Esophagus squamous epithelium (tissue), 5 donors: ENCODE measurements around the gene KAZN. TPM values are rescaled to one million over a fixed set of nuclear protein-coding genes. Genes with fewer than 3 reads are reported as not detected.

Source experiments
- DNase-seq: peaks from one replicate; lab custom pipeline; 2025; lab: John Stamatoyannopoulos, UW
- H3K27ac ChIP-seq, 4 donors: fragments of 200-600 bp; sonication (generic); one replicate each; pipeline ENCODE4 v1.5.1; 2016 to 2019; ENCODE audit warnings: mild to moderate bottlenecking in 1 of 4
- H3K27me3 ChIP-seq, 4 donors: fragments of 200-600 bp; sonication (generic); 1 replicate in 3 of 4; 2 replicates in 1 of 4; pipeline versions ENCODE4 v1.5.1 to v1.6.0; 2017 to 2021; ENCODE audit warnings: antibody characterized with exemption in 1 of 4
- H3K36me3 ChIP-seq, 3 donors: fragments of 200-600 bp; sonication (generic); one replicate each; pipeline ENCODE4 v1.5.1; 2016 to 2019
- H3K4me1 ChIP-seq, 3 donors: fragments of 200-600 bp; sonication (generic); one replicate each; pipeline ENCODE4 v1.5.1; 2017 to 2019
- H3K4me3 ChIP-seq, 4 donors: fragments of 200-600 bp; sonication (generic); 1 replicate in 3 of 4; 2 replicates in 1 of 4; pipeline ENCODE4 v1.5.1; 2016 to 2019; ENCODE audit warnings: mild to moderate bottlenecking in 2 of 4, moderate library complexity in 1 of 4
- H3K9me3 ChIP-seq, 3 donors: fragments of 200-600 bp; sonication (generic); one replicate each; pipeline ENCODE4 v1.5.1; 2016 to 2019
- POLR2A ChIP-seq, 4 donors: fragments of 450-650 bp; IDR thresholded peaks; one replicate each; pipeline ENCODE4 v1.6.1; 2017; ENCODE audit warnings: antibody characterized with exemption in 4 of 4, mild to moderate bottlenecking in 4 of 4, moderate library complexity in 3 of 4
- WGBS, 2 donors: methylation state at CpG; one replicate each; pipeline ENCODE4 v1.1.5; 2018; 5-methylcytosine and 5-hydroxymethylcytosine counted together
- intact Hi-C: fragments of 100-400 bp; cut with DNase I; formaldehyde crosslinking; loops from one replicate; pipeline ENCODE4 v1.15.0; 2022
- total RNA-seq, 4 donors: library from RNA; depleted of rRNA; stranded (reverse); fragments of >200 nt; gene quantifications; one replicate each; pipeline ENCODE4 v1.1.0, GENCODE V29; 2016
- TF ChIP-seq, protein P1 (sequence below), 6 experiments: fragments of 450-650 bp in 4 of 6; fragments of 200-600 bp in 2 of 6; sonication (generic) in 2 of 6; IDR thresholded peaks; one replicate each; pipeline ENCODE4 v1.5.1; 2016 to 2019; ENCODE audit warnings: antibody characterized with exemption in 6 of 6, mild to moderate bottlenecking in 4 of 6, moderate library complexity in 4 of 6
- donor health status: DM: yes; HTN: yes; CAD: no.

KAZN gene
- total RNA-seq, 4 donors from 2014 or later = 25.0 to 54.5 (median 30.8) TPM

DNA sequence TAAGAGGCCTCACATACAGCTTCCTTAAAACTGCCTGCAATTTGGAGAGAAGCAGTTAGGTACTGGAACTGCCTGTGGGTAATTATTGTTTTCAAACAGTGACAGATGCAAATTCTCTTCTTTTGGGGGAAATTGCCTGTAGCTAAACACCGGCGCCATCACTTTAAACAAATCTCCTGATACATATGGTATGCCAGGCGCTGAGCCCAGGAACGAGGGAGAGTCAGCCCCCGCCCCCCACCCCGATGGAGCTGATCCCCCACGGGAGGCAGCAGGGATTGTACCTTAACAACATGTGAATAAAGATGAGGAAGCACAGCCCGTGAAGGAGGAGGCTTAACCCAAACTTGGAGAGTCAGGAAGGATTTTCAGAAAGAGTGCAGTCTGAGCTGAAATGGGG is 562.1 kb downstream of the KAZN start:
- Histone ChIP-seq H3K27me3 (no peaks in the 10 kb centered on the region), H3K4me3 (no peak overlapping the region), H3K36me3 (no peaks in the 10 kb centered on the region), H3K27ac (no peak overlapping the region), H3K9me3 (no peaks in the 10 kb centered on the region), H3K4me1 (peaks cover 0 to 48% (median 24%) of the 10 kb centered on the region in 3 donors)
- WGBS, 2 donors = 38 to 39% methylated on average over 6 to 8 of the region's 8 CpGs
- intact Hi-C loops = no loop called here
- DNase-seq = no peak
- no peak for TF ChIP-seq POLR2A (IDR thresholded peaks at IDR 0.05)
- TF ChIP-seq, protein P1, sequence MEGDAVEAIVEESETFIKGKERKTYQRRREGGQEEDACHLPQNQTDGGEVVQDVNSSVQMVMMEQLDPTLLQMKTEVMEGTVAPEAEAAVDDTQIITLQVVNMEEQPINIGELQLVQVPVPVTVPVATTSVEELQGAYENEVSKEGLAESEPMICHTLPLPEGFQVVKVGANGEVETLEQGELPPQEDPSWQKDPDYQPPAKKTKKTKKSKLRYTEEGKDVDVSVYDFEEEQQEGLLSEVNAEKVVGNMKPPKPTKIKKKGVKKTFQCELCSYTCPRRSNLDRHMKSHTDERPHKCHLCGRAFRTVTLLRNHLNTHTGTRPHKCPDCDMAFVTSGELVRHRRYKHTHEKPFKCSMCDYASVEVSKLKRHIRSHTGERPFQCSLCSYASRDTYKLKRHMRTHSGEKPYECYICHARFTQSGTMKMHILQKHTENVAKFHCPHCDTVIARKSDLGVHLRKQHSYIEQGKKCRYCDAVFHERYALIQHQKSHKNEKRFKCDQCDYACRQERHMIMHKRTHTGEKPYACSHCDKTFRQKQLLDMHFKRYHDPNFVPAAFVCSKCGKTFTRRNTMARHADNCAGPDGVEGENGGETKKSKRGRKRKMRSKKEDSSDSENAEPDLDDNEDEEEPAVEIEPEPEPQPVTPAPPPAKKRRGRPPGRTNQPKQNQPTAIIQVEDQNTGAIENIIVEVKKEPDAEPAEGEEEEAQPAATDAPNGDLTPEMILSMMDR (IDR thresholded peaks at IDR 0.05) = no peak

DNA sequence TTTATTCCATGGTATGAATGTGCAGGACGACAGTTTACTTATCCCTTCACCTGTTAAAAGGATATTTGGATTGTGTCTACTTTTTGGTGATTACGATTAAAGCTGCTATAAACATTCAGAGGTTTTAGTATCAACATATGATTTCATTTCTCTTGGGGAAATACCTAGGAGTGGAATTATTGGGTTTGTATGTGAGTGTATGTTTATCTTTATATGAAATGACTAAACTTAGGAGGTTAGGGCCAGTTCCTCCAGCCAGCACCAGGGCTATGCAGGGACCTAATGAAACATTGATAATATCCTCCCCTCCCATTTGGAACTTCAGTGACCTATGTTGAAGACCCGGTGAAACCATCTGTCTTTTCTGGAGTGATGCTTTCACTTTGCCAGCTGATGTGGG is 568.9 kb downstream of the KAZN start:
- no peak for TF ChIP-seq POLR2A (IDR thresholded peaks at IDR 0.05)
- TF ChIP-seq, protein P1 (IDR thresholded peaks at IDR 0.05) = no peak
- H3K4me1 ChIP-seq = peaks cover 6 to 24% (median 12%) of the 10 kb centered on the region in 3 donors
- H3K27me3 ChIP-seq = no peaks in the 10 kb centered on the region
- H3K36me3 ChIP-seq = no peaks in the 10 kb centered on the region
- no peak overlapping the region for H3K4me3 ChIP-seq
- 38 to 52% methylated on average over 3 of the region's 3 CpGs for WGBS, 2 donors
- intact Hi-C loops = no loop called here
- no peaks in the 10 kb centered on the region for H3K9me3 ChIP-seq
- no peak overlapping the region for H3K27ac ChIP-seq
- DNase-seq = no peak
